SK-N-SH (cell line): ENCODE measurements around the gene AKR1C4. TPM values are rescaled to one million over a fixed set of nuclear protein-coding genes. Genes with fewer than 3 reads are reported as not detected.

Source experiments
- CTCF ChIA-PET: fragments of 300-600, 350-600 bp; formaldehyde crosslinking; extraction: SDS; loops from one replicate; lab custom pipeline; 2021; lab: Yijun Ruan, JAX
- POLR2A ChIA-PET: fragments of 350-600 bp; sonication (Branson Sonifier 250); formaldehyde crosslinking; extraction: SDS; loops from one replicate; lab custom pipeline; 2020; ENCODE audit warnings: antibody characterized with exemption, inconsistent platforms; lab: Yijun Ruan, JAX
- DNase-seq: peaks from one replicate; pipeline ENCODE4 v3.0.0; 2012
- H2AFZ ChIP-seq: fragments of 200-600 bp; sonication (generic); 2 replicates; pipeline ENCODE4 v1.8.1; 2016; ENCODE audit warnings: antibody characterized with exemption, mild to moderate bottlenecking, low read depth
- H3F3A ChIP-seq: fragments of 200-600 bp; sonication (generic); replicated peaks from 2 replicates; pipeline ENCODE3; 2016; ENCODE audit warnings: antibody characterized with exemption, mild to moderate bottlenecking; ENCODE audit not compliant: insufficient read depth
- H3K27ac ChIP-seq, 2 experiments: fragments of 200-500 bp in 1 of 2; fragments of 200-600 bp in 1 of 2; sonication (Bioruptor generic) in 1 of 2; sonication (generic), shearing (Covaris generic) in 1 of 2; 2 replicates each; pipeline versions ENCODE4 v1.5.1 to v1.6.1; 2014 to 2016; ENCODE audit warnings: low read depth in 2 of 2, inconsistent platforms in 1 of 2, low read length in 1 of 2, mild to moderate bottlenecking in 1 of 2, mixed read lengths in 1 of 2
- H3K27me3 ChIP-seq: fragments of 200-600 bp; sonication (generic), shearing (Covaris generic); 2 replicates; pipeline ENCODE4 v1.6.1; 2016; ENCODE audit warnings: mixed run types; ENCODE audit not compliant: insufficient read depth
- H3K36me3 ChIP-seq, 2 experiments: fragments of 200-500 bp in 1 of 2; fragments of 200-600 bp in 1 of 2; sonication (Bioruptor generic) in 1 of 2; sonication (generic) in 1 of 2; replicated peaks in 1 of 2; 2 replicates each; pipeline versions ENCODE3 to v1.5.1; 2014 to 2016; ENCODE audit warnings: low read length in 1 of 2, mild to moderate bottlenecking in 1 of 2; ENCODE audit not compliant: insufficient read depth in 2 of 2, control insufficient read depth in 1 of 2
- H3K4me1 ChIP-seq, 2 experiments: fragments of 200-500 bp in 1 of 2; fragments of 200-600 bp in 1 of 2; sonication (Bioruptor generic) in 1 of 2; sonication (generic), shearing (Covaris generic) in 1 of 2; 2 replicates each; pipeline versions ENCODE4 v1.5.1 to v1.6.1; 2014 to 2016; ENCODE audit warnings: low read depth in 1 of 2, low read length in 1 of 2, mixed run types in 1 of 2; ENCODE audit not compliant: insufficient read depth in 2 of 2, control insufficient read depth in 1 of 2
- H3K4me2 ChIP-seq: fragments of 200-600 bp; sonication (generic), shearing (Covaris generic); 2 replicates; pipeline ENCODE4 v1.6.1; 2017; ENCODE audit warnings: mixed run types
- H3K4me3 ChIP-seq, 2 experiments: fragments of 200-500 bp in 1 of 2; fragments of 200-600 bp in 1 of 2; sonication (Bioruptor generic) in 1 of 2; sonication (generic), shearing (Covaris generic) in 1 of 2; 2 replicates each; pipeline versions ENCODE4 v1.5.1 to v1.8.1; 2014 to 2016; ENCODE audit warnings: low read depth in 2 of 2, inconsistent platforms in 1 of 2, low read length in 1 of 2, mild to moderate bottlenecking in 1 of 2, mixed read lengths in 1 of 2, moderate library complexity in 1 of 2
- H3K79me2 ChIP-seq: fragments of 200-600 bp; sonication (generic); 2 replicates; pipeline ENCODE4 v1.8.1; 2017; ENCODE audit warnings: mild to moderate bottlenecking; ENCODE audit not compliant: insufficient read depth
- H3K9ac ChIP-seq: fragments of 200-600 bp; sonication (generic); 2 replicates; pipeline ENCODE4 v1.6.1; 2017; ENCODE audit warnings: mixed run types
- H3K9me2 ChIP-seq: fragments of 200-600 bp; sonication (generic); 2 replicates; pipeline ENCODE4 v1.6.1; 2017; ENCODE audit warnings: mixed run types
- H3K9me3 ChIP-seq: fragments of 200-600 bp; sonication (generic); 2 replicates; pipeline ENCODE4 v1.6.1; 2017; ENCODE audit warnings: mixed run types, mild to moderate bottlenecking, moderate library complexity
- H4K20me1 ChIP-seq: fragments of 200-600 bp; sonication (generic); 2 replicates; pipeline ENCODE4 v1.6.1; 2017; ENCODE audit warnings: mild to moderate bottlenecking, mixed run types; ENCODE audit not compliant: insufficient read depth
- ELF1 ChIP-seq: IDR thresholded peaks from 2 replicates; pipeline ENCODE4 v1.4.0; 2012
- FOSL2 ChIP-seq: IDR thresholded peaks from 2 replicates; pipeline ENCODE4 v1.4.0; 2012; ENCODE audit warnings: low read depth, mild to moderate bottlenecking, moderate library complexity, borderline replicate concordance
- FOXJ3 ChIP-seq: sonication (generic); formaldehyde crosslinking; IDR thresholded peaks from 2 replicates; pipeline ENCODE4 v1.5.1; 2020; ENCODE audit warnings: mild to moderate bottlenecking, missing genetic modification reagents
- RAD21 ChIP-seq: IDR thresholded peaks from 2 replicates; pipeline ENCODE4 v1.6.1; 2012; ENCODE audit warnings: mild to moderate bottlenecking, low read length
- RFX5 ChIP-seq: IDR thresholded peaks from 2 replicates; pipeline ENCODE4 v1.6.1; 2012; ENCODE audit warnings: mild to moderate bottlenecking, improper control_type of control experiment, low read length
- RXRA ChIP-seq: IDR thresholded peaks from 2 replicates; pipeline ENCODE4 v1.4.0; 2012; ENCODE audit warnings: low read depth, mild to moderate bottlenecking, borderline replicate concordance
- TCF12 ChIP-seq: IDR thresholded peaks from 2 replicates; pipeline ENCODE4 v1.4.0; 2012
- YY1 ChIP-seq: IDR thresholded peaks from 2 replicates; pipeline ENCODE4 v1.4.0; 2012; ENCODE audit warnings: low read depth, mild to moderate bottlenecking
- WGBS: methylation state at CpG from one replicate; pipeline ENCODE4 v1.1.6; 2017; ENCODE audit warnings: low lambda C conversion rate; 5-methylcytosine and 5-hydroxymethylcytosine counted together
- polyA plus RNA-seq, 3 experiments: library from polyadenylated mRNA; depleted of rRNA; stranded (reverse); fragments of >200 nt; gene quantifications; 2 replicates each; pipeline ENCODE4 v1.2.3, GENCODE V29; 2012
- TF ChIP-seq, protein P1 (sequence below): fragments of 200-600 bp; sonication (generic); IDR thresholded peaks from 2 replicates; pipeline ENCODE4 v1.6.1; 2017; ENCODE audit warnings: antibody characterized with exemption, mild to moderate bottlenecking, moderate library complexity
- TF ChIP-seq, protein P2 (sequence below): fragments of 150-350 bp; IDR thresholded peaks from 2 replicates; pipeline ENCODE4 v1.6.1; 2017; ENCODE audit warnings: antibody characterized with exemption, low read length, low read depth, borderline replicate concordance
- TF ChIP-seq, protein P3 (sequence below): IDR thresholded peaks from 2 replicates; pipeline ENCODE4; 2012

The AKR1C4 gene
- polyA plus RNA-seq (2012; rRNA removed): not detected in 2 replicates
- not detected in 2 replicates for polyA plus RNA-seq (2012; cell fraction: cytosol; rRNA removed)
- not detected in 2 replicates for polyA plus RNA-seq (2012; cell fraction: nucleus; rRNA removed)

DNA sequence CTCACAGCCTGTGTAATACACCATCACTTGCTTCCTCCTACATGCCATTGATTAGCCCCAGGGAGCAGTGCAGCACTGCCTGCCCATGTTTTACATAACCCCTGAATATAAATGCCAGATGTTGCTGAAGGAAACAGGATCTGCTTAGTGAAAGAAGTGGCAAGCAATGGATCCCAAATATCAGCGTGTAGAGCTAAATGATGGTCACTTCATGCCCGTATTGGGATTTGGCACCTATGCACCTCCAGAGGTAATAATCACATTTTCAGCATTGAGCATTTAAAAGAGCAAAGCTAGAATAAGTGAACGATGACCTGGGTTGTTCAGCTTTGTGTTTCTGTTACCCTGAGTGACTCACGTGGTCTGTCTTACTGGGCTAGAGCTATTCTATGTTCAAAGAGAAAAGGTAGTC, at the start of gene AKR1C4:
AKR1C4 (plus strand) TSS at position 136 of the 412 bp plus-strand sequence; CDS start at position 167, 31 bp downstream.
- H3K27me3 ChIP-seq: no peaks in the 10 kb centered on the region
- H3K9ac ChIP-seq: no peak within 1 kb of the TSS
- no peak within 1 kb of the TSS for H3K4me3 ChIP-seq
- no peaks in the 10 kb centered on the region for H3K79me2 ChIP-seq
- CTCF ChIA-PET: no interaction called here
- peak; percentile 14 for DNase-seq
- H3K4me2 ChIP-seq: no peak within 1 kb of the TSS
- H3K36me3 ChIP-seq: no peaks in the 10 kb centered on the region
- 11% methylated on average over 4 of the region's 4 CpGs for WGBS
- H3F3A ChIP-seq: no peaks in the 10 kb centered on the region
- H2AFZ ChIP-seq: no peak within 1 kb of the TSS
- H4K20me1 ChIP-seq: no peaks in the 10 kb centered on the region
- H3K4me1 ChIP-seq: no peaks in the 10 kb centered on the region
- POLR2A ChIA-PET: no interaction called here
- no peak within 1 kb of the TSS for H3K27ac ChIP-seq
- TF ChIP-seq RAD21: no peak
- TF ChIP-seq, protein P1, sequence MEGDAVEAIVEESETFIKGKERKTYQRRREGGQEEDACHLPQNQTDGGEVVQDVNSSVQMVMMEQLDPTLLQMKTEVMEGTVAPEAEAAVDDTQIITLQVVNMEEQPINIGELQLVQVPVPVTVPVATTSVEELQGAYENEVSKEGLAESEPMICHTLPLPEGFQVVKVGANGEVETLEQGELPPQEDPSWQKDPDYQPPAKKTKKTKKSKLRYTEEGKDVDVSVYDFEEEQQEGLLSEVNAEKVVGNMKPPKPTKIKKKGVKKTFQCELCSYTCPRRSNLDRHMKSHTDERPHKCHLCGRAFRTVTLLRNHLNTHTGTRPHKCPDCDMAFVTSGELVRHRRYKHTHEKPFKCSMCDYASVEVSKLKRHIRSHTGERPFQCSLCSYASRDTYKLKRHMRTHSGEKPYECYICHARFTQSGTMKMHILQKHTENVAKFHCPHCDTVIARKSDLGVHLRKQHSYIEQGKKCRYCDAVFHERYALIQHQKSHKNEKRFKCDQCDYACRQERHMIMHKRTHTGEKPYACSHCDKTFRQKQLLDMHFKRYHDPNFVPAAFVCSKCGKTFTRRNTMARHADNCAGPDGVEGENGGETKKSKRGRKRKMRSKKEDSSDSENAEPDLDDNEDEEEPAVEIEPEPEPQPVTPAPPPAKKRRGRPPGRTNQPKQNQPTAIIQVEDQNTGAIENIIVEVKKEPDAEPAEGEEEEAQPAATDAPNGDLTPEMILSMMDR: no peak
- no peak for TF ChIP-seq TCF12
- no peak for TF ChIP-seq FOSL2
- no peak for TF ChIP-seq RFX5
- TF ChIP-seq ELF1: no peak
- TF ChIP-seq FOXJ3 (CRISPR knock-in tag): no peak
- TF ChIP-seq, protein P2, sequence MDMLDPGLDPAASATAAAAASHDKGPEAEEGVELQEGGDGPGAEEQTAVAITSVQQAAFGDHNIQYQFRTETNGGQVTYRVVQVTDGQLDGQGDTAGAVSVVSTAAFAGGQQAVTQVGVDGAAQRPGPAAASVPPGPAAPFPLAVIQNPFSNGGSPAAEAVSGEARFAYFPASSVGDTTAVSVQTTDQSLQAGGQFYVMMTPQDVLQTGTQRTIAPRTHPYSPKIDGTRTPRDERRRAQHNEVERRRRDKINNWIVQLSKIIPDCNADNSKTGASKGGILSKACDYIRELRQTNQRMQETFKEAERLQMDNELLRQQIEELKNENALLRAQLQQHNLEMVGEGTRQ: no peak
- TF ChIP-seq YY1: no peak
- H3K9me3 ChIP-seq: no peaks in the 10 kb centered on the region
- no peaks in the 10 kb centered on the region for H3K9me2 ChIP-seq

DNA sequence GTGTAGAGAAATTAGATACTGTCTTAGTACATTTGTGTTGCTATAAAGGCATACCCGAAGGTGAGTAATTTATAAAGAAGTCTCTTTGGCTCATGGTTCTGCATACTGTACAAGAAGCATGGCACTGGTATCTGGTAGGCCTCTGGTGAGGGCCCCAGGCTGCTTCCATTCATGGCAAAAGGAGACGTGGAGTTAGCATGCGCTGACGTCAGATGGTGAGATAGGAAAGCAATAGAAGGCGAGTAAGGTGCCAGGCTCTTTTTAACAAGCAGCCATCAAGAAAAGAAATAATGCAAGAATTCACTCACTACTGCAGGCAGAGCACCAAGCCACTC, 49.8 kb upstream of the AKR1C4 start:
- Histone ChIP-seq H3K4me1 (no peaks in the 10 kb centered on the region), H2AFZ (no peak overlapping the region), H3K4me2 (no peak overlapping the region), H3K79me2 (no peaks in the 10 kb centered on the region), H4K20me1 (no peaks in the 10 kb centered on the region), H3F3A (no peaks in the 10 kb centered on the region), H3K9ac (no peak overlapping the region), H3K4me3 (no peak overlapping the region), H3K9me2 (no peaks in the 10 kb centered on the region), H3K36me3 (no peaks in the 10 kb centered on the region), H3K27me3 (no peaks in the 10 kb centered on the region), H3K27ac (no peak overlapping the region), H3K9me3 (no peaks in the 10 kb centered on the region)
- CTCF ChIA-PET: no interaction called here
- 23% methylated on average over 5 of the region's 5 CpGs for WGBS
- POLR2A ChIA-PET: no interaction called here
- DNase-seq: no peak
- TF ChIP-seq, protein P3, sequence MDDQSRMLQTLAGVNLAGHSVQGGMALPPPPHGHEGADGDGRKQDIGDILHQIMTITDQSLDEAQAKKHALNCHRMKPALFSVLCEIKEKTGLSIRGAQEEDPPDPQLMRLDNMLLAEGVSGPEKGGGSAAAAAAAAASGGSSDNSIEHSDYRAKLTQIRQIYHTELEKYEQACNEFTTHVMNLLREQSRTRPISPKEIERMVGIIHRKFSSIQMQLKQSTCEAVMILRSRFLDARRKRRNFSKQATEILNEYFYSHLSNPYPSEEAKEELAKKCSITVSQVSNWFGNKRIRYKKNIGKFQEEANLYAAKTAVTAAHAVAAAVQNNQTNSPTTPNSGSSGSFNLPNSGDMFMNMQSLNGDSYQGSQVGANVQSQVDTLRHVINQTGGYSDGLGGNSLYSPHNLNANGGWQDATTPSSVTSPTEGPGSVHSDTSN: no peak
- TF ChIP-seq RFX5 (no peak), RXRA (no peak)
